Measurements from ENCODE around the gene ARL15.

Gene ARL15

DNA sequence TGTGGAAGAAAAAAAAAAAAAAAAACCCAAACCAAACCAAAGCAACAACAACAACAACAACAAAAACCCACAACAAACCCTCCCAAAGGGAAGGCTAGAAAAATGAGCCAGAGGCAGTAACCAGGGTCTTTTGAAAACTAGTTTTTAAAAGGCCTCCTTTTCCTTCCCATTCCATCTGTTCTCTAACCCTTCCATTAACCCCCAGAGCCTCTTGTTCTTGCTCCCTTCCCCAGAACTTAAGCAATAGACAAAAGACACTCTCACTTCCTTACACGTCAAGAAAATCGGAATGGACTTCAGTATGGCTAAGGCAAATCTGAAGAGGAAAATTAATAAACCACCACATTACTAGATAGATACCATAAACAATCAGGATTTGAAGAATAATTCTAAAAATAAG is 292.8 kb downstream of the ARL15 start:
- Histone ChIP-seq H3K9me3 (peaks cover 14% of the 10 kb centered on the region), H3K4me3 (no peak overlapping the region), H3K27me3 (no peaks in the 10 kb centered on the region), H3K9ac (no peak overlapping the region), H3K36me3 (peaks cover 19% of the 10 kb centered on the region), H3K4me2 (no peak overlapping the region), H4K20me1 (no peaks in the 10 kb centered on the region), H3K27ac (no peak overlapping the region), H3K4me1 (peaks cover 16% of the 10 kb centered on the region)
- TF ChIP-seq Cebpa-rat (IDR thresholded peaks at IDR 0.05) = no peak

DNA sequence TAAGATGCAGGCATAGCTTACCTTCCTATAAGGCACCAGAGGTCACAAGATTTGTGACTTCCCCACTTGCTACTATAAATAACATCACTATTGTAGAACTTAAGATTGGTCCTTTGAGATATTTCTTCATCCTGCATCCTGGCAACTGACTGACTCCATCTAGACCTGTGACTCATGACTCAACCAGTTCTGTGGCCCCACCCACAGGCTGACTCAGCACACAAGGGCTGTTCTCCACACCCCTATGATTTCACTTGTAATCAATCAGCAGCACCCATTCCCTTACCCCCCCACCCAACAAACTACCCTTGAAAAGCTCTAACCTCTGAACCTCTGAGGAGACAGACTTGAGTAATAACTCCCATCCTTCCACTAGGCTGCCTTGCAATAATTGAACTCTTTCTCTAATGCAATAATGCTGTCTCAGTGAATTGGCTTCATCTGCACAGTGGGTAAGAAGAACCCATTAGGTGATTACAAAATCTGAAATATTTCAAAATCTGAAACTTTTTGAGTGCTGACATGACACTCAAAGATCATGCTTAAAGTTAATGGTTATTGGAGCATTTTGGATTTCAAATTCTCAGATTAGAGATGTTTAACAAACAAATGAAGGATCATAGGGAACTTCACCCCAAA is 296.7 kb downstream of the ARL15 start:
- Histone ChIP-seq H3K4me1 (no peaks in the 10 kb centered on the region), H3K36me3 (peaks cover 13% of the 10 kb centered on the region; the same call in 1 of the 2 replicates)

DNA sequence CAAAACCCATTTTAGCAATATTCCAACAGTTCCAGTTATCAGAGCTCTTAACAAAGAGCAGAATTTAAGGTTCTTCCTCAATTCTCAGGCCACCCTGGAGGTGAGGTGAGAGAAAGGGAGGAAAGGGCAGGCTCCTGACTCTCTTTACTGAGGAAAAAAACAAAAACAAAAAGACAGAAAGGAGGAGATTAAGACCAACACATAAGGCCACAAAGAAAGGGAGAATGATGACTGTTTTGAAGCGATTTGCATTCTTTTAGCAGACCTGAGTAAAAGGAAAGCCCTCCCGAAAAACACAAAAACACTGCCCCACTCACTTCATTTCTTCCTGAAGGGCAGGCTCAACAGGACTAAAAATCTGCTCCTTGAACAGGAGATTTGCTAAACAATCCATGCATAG is 300.5 kb downstream of the ARL15 start:
- H3K27me3 ChIP-seq = no peaks in the 10 kb centered on the region
- no peak for TF ChIP-seq Cebpa-rat (IDR thresholded peaks at IDR 0.05)
- H4K20me1 ChIP-seq = no peaks in the 10 kb centered on the region
- no peak overlapping the region for H3K4me3 ChIP-seq
- no peak overlapping the region for H3K4me2 ChIP-seq
- H3K9ac ChIP-seq = no peak overlapping the region
- H3K9me3 ChIP-seq = peaks cover 6% of the 10 kb centered on the region
- H3K4me1 ChIP-seq = no peaks in the 10 kb centered on the region
- no peak overlapping the region for H3K27ac ChIP-seq
- H3K36me3 ChIP-seq = 0 out of 2 replicates have a peak, but pooled peaks cover 3% of the 10 kb centered on the region

More for the DNA sequence above, 296.7 kb downstream of the ARL15 start:
- Histone ChIP-seq H3K4me3 (no peak overlapping the region), H3K27ac (no peak overlapping the region), H3K9me3 (peaks cover 6% of the 10 kb centered on the region), H3K9ac (no peak overlapping the region), H3K4me2 (no peak overlapping the region), H4K20me1 (no peaks in the 10 kb centered on the region), H3K27me3 (no peaks in the 10 kb centered on the region)
- no peak for TF ChIP-seq Cebpa-rat (IDR thresholded peaks at IDR 0.05)

DNA sequence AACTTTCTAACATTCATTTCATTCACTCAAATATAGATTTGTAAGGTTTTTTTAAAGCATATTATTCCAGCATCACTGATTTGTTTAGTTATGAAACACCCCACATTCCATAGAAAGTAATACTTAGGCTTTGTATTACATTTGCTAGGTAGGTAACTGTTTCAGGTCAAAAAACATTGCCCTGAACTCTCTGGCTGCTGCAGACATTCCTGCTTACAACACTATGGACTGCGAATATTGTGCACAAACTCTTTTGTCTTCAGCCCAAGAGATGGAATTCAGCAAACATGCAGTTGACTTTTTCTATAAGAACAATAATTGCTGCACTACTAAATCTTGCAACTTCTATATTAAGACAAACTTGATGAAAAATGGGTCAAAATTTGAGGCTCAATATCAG is 301.0 kb downstream of the ARL15 start:
- Histone ChIP-seq H3K4me1 (no peaks in the 10 kb centered on the region), H3K4me3 (no peak overlapping the region), H3K27me3 (no peaks in the 10 kb centered on the region), H3K9me3 (peaks cover 3% of the 10 kb centered on the region), H3K4me2 (no peak overlapping the region), H3K36me3 (0 out of 2 replicates have a peak, but pooled peaks cover 2% of the 10 kb centered on the region), H4K20me1 (no peaks in the 10 kb centered on the region), H3K9ac (no peak overlapping the region), H3K27ac (no peak overlapping the region)
- no peak for TF ChIP-seq Cebpa-rat (IDR thresholded peaks at IDR 0.05)

DNA sequence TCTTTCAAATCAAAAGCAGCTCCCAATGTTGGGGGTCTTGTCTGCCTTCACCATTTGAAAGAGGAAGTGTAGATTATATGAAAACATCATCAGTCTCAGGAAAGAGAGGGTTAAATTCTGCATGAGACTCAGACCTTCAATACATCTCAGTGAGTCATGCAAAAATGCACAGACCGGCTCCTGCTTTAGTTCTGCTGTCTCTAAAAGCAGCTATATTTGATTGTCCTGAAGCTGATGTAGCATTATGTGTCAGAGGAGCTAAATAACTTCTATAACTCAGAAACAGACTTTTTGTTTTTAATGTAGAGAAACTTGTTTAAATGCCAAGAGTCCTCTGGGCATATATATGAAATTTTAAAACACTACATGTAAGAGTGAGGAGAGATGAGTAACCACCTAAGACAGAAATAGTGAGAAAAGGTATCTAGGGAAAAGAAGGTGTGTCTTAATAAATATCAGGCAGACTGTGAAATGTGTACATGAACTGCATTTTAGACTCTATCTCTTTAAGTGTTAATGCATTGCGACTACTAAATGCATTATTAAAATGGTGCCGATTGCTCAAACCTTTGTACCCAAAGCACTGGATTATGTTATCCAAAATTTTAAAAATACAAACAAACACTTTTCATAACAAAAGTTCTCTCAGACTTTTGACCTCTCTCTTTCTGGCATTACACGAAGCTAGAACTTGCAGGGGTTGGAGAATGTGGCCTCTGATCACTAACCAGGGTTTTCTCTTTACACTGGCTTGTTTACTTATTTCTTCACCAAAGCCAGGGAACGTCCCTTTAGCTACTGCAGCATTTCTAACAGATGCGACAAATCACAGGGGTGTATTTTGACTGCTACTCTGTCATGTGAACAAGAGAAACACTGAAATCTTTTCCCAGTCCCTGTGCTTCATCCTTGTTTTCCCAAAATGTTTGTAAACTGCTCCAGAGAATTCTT is 302.3 kb downstream of the ARL15 start:
- Histone ChIP-seq H3K4me3 (no peak overlapping the region), H3K9me3 (no peaks in the 10 kb centered on the region), H3K9ac (no peak overlapping the region), H3K27me3 (no peaks in the 10 kb centered on the region), H3K27ac (no peak overlapping the region), H3K4me1 (no peaks in the 10 kb centered on the region), H3K4me2 (no peak overlapping the region), H3K36me3 (no peaks in the 10 kb centered on the region), H4K20me1 (no peaks in the 10 kb centered on the region)
- no peak for TF ChIP-seq Cebpa-rat (IDR thresholded peaks at IDR 0.05)

DNA sequence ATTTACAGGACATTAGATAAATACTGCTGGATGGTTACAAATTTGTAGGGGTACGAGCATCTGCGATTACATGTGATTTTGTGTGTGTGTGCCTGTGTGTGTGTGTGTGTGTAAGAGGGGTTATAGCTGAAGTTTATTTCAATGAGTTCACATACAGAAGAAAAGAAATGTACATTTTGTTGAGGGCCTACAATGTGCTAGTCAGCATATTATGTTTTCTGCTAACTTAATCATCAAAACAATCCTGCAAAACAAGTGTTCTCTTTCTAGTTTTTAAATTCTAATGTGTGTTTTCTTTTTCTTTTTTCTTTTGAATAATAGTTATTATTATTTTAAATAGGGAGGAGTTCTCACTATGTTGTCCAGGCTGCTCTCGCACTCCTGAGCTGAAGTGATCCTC is 305.7 kb downstream of the ARL15 start:
- TF ChIP-seq Cebpa-rat (IDR thresholded peaks at IDR 0.05) = no peak
- Histone ChIP-seq H3K4me3 (no peak overlapping the region), H3K27me3 (no peaks in the 10 kb centered on the region), H3K27ac (no peak overlapping the region), H3K36me3 (no peaks in the 10 kb centered on the region), H3K9me3 (no peaks in the 10 kb centered on the region), H3K4me2 (no peak overlapping the region), H3K4me1 (no peaks in the 10 kb centered on the region), H4K20me1 (no peaks in the 10 kb centered on the region), H3K9ac (no peak overlapping the region)

DNA sequence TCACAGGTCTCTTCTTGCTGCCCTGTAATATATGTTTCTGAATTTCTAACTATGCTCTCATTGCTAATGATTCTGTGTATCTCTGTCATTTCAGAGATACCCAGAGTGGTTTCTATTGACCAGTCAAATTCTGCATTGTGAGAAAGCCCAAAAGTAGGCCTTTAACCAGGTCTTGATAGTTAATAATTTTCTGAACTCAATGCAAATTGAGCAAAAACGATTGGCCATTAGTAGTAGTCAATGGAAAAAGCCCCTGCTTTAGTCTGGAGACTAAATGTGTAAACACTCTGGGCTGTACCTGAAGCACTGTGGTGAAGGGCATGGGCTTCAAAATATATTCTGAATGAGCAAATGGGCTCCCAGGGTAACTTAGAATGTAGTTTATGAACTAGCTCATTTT is 307.6 kb downstream of the ARL15 start:
- Histone ChIP-seq H3K4me2 (no peak overlapping the region), H3K9me3 (no peaks in the 10 kb centered on the region), H3K4me1 (no peaks in the 10 kb centered on the region), H4K20me1 (no peaks in the 10 kb centered on the region), H3K27me3 (no peaks in the 10 kb centered on the region), H3K4me3 (no peak overlapping the region), H3K9ac (no peak overlapping the region), H3K27ac (no peak overlapping the region), H3K36me3 (no peaks in the 10 kb centered on the region)
- no peak for TF ChIP-seq Cebpa-rat (IDR thresholded peaks at IDR 0.05)

DNA sequence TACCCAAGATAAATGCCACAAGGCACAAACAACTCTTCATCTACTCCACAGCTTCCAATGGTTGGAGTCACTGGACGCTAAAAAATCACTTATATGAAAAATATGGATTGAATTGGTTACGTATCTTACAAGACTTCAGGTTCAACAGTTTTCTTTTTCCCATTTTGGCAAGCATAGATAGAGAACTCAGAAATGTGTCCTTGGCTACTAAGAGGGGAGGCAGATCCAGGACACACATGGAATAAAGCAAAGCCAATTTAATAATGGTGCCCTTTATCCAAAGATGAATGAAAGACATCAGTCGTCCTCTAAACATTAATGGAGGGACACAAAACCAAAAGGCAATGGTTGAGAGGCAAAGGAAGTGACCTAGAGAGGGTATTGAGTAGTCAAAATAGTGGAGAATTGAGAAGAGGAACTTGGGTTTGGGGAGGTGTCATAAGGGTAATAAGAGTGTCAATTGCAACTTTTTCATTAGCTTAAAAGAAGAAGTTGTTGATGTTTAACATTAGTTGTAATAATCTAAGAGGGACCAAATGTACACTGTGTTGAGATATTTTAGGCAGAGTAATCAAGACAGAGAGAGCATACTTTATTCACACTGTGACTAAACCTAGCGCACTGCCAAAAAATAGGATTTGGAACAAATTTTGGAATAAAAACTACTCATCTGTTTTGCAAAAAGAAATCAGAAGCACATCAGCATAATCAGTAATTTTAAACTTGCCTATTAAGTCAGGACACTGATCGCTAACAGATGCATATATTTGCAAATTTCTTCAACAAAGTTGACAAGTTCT is 308.2 kb downstream of the ARL15 start:
- no peak overlapping the region for H3K9ac ChIP-seq
- no peak overlapping the region for H3K4me2 ChIP-seq
- H3K27ac ChIP-seq = no peak overlapping the region
- H3K36me3 ChIP-seq = no peaks in the 10 kb centered on the region
- H3K4me1 ChIP-seq = no peaks in the 10 kb centered on the region
- H4K20me1 ChIP-seq = no peaks in the 10 kb centered on the region
- TF ChIP-seq Cebpa-rat (IDR thresholded peaks at IDR 0.05) = no peak
- H3K9me3 ChIP-seq = no peaks in the 10 kb centered on the region
- no peaks in the 10 kb centered on the region for H3K27me3 ChIP-seq
- H3K4me3 ChIP-seq = no peak overlapping the region

DNA sequence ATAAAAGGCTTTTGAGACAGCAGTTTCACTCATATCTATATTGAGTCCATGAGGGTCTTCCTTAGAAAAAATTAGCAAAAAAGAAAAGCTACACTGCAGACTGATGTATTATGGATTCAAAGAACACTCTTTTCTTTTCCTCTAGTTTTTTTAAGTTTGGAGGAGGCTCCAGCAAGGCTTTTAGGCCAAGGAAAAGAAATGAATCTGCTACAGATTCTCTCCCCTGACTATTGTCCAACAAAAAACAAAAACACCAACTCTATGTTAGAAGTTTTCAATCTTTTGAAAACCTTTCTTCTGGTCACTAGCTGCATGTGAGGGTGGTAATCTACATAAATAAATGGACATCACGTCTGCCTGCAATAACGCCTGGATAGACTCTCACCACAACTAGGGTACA is 310.4 kb downstream of the ARL15 start:
- H3K4me2 ChIP-seq = no peak overlapping the region
- no peaks in the 10 kb centered on the region for H3K4me1 ChIP-seq
- H3K27ac ChIP-seq = no peak overlapping the region
- H3K9me3 ChIP-seq = no peaks in the 10 kb centered on the region
- no peak overlapping the region for H3K9ac ChIP-seq
- no peaks in the 10 kb centered on the region for H3K27me3 ChIP-seq
- no peaks in the 10 kb centered on the region for H3K36me3 ChIP-seq
- TF ChIP-seq Cebpa-rat (IDR thresholded peaks at IDR 0.05) = no peak
- H4K20me1 ChIP-seq = no peaks in the 10 kb centered on the region
- H3K4me3 ChIP-seq = no peak overlapping the region

Measured in BLaER1 (cell line).